ENCODE measurements around the gene OR1S1.

OR1S1 gene

DNA sequence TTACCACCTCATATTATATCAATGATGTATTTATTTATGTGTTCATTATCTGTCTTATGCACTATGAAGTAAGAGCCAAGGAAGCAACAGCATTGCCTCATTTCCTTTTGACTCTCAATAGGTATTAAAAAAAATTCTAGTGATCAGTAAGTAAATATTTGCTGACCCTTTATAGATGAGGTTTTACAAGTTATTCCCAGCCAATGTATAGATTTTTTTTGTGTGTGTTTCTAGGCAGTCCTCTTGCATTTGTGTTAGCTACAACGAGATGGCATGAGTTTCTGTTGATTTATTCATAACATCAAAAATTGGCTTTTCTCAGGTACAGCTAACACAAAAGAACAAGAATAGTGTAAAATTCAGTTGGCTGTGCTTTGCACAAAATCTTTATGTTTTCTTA is 13.2 kb upstream of the OR1S1 start:
- Histone ChIP-seq H3K4me3 (ENCODE audit: low read depth in 1 of 2, low read length in 2 of 2) (no peak overlapping the region), H3K27ac (ENCODE audit: low read length) (no peak overlapping the region), H3K4me1 (ENCODE audit: control insufficient read depth in 1 of 2, insufficient read depth in 2 of 2, low read length in 2 of 2) (no peaks in the 10 kb centered on the region), H3K27me3 (ENCODE audit: low read depth, low read length) (no peaks in the 10 kb centered on the region), H3K36me3 (ENCODE audit: control insufficient read depth in 1 of 2, insufficient read depth in 2 of 2, low read length in 2 of 2) (no peaks in the 10 kb centered on the region), H3K9me3 (ENCODE audit: control insufficient read depth in 1 of 2, low read length in 2 of 2) (peaks cover 0 to 2% of the 10 kb centered on the region in 2 donors)

DNA sequence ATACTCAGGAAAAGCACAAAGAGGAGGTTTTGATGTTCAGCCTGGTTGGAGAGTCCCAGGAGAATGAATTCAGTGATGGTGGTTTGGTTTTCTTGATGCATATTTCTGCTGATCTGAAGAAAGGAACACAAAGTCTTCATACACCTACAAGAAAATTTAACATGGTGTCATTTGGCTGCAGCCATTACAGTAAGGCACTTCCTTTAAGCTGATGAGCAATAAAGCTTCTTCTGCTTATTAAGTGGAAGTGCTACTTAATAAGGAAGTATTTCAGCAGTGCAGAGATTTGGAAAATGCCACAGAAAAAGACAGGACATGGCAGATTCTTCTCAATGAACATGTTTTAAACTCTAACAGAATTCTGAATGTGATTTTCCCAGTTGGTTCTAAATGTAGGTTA is 8.5 kb upstream of the OR1S1 start, which contains the start of gene OR1S2:
TSS of gene OR1S2 (minus strand) at position 101 of the 400 bp plus-strand sequence. CDS start at position 101, 0 bp downstream.
- Histone ChIP-seq H3K4me1 (ENCODE audit: control insufficient read depth in 1 of 2, insufficient read depth in 2 of 2, low read length in 2 of 2) (no peaks in the 10 kb centered on the region), H3K36me3 (ENCODE audit: control insufficient read depth in 1 of 2, insufficient read depth in 2 of 2, low read length in 2 of 2) (no peaks in the 10 kb centered on the region), H3K27ac (ENCODE audit: low read length) (no peak within 1 kb of the TSS), H3K27me3 (ENCODE audit: low read depth, low read length) (no peaks in the 10 kb centered on the region), H3K4me3 (ENCODE audit: low read depth in 1 of 2, low read length in 2 of 2) (no peak within 1 kb of the TSS), H3K9me3 (ENCODE audit: control insufficient read depth in 1 of 2, low read length in 2 of 2) (no peaks in the 10 kb centered on the region)

DNA sequence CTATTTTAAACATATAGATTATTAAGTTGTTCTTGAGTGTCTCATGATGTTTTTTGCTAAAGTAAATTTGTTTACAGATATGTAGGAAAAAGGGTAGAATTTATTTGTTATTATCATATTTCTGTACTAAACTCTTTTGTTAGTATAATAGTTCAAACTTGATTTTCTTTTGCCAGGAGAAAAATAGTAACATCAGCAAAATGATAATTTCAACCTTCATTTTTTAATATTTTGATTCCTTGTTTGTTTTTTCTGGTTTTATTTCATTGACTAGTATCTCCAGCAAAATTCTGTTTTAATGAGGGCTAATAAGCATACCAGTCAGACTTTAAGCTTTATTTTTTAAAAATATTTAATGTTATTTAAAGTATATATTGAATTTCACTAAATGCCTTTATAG is 4.0 kb downstream of the OR1S1 start:
- Histone ChIP-seq H3K4me1 (ENCODE audit: control insufficient read depth in 1 of 2, insufficient read depth in 2 of 2, low read length in 2 of 2) (no peaks in the 10 kb centered on the region), H3K4me3 (ENCODE audit: low read depth in 1 of 2, low read length in 2 of 2) (no peak overlapping the region), H3K9me3 (ENCODE audit: control insufficient read depth in 1 of 2, low read length in 2 of 2) (peaks cover 0 to 3% of the 10 kb centered on the region in 2 donors)

DNA sequence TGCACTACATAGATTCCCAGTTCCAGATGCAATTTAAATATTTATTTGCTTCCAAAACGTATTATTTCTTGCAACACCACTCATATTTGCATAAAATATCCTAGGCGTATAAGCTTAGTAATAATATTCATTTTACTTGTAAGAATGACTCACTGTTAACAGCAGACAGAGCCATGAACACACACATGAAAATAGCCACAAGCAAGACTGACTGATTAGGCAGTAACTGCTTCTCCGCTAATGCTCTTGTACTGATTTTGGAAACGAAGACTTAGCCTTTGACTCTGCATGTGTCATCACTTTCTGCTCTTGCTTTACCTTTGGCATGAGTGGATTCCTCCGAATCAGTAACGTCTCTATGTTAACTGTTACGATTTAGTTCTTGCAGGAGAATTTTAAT is 10.2 kb downstream of the OR1S1 start:
- H3K4me1 ChIP-seq (ENCODE audit: control insufficient read depth in 1 of 2, insufficient read depth in 2 of 2, low read length in 2 of 2), result no peaks in the 10 kb centered on the region
- H3K27me3 ChIP-seq (ENCODE audit: low read depth, low read length), result no peaks in the 10 kb centered on the region
- peaks cover 0 to 3% of the 10 kb centered on the region in 2 donors for H3K9me3 ChIP-seq (ENCODE audit: control insufficient read depth in 1 of 2, low read length in 2 of 2)
- no peaks in the 10 kb centered on the region for H3K36me3 ChIP-seq (ENCODE audit: control insufficient read depth in 1 of 2, insufficient read depth in 2 of 2, low read length in 2 of 2)
- no peak overlapping the region for H3K27ac ChIP-seq (ENCODE audit: low read length)
- H3K4me3 ChIP-seq (ENCODE audit: low read depth in 1 of 2, low read length in 2 of 2), result no peak overlapping the region

More for the DNA sequence above, 4.0 kb downstream of the OR1S1 start:
- H3K36me3 ChIP-seq (ENCODE audit: control insufficient read depth in 1 of 2, insufficient read depth in 2 of 2, low read length in 2 of 2), result no peaks in the 10 kb centered on the region
- no peaks in the 10 kb centered on the region for H3K27me3 ChIP-seq (ENCODE audit: low read depth, low read length)
- H3K27ac ChIP-seq (ENCODE audit: low read length), result no peak overlapping the region

DNA sequence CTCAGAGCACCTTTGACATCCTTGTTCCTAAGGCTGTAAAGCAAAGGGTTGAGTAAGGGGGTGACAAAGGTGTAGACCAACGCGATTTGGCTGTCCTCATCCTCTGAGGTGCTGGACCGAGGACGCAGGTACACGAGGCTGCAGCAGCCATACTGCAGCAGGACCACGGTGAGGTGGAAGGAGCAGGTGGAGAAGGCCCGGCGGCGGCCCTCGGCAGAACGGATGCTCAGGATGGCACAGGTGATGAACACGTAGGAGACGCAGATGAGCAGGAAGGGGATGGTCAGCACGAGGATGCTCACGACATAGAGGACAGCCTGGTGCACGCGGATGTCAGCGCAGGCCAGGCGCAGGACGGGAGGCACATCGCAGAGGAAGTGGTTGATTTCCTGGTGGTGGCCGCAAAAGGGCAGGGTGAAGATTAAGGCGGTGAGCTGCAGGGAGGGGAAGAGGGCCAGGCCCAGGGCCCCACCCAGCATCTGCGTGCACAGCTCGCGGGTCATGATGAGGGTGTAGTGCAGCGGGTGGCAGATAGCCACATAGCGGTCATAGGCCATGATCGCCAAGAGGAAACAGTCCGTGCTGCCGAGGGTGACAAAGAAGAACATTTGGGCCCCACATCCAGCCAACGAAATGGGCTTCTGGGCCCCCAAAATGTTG is 15.6 kb downstream of the OR1S1 start:
- H3K4me3 ChIP-seq (ENCODE audit: low read depth in 1 of 2, low read length in 2 of 2), result no peak overlapping the region

DNA sequence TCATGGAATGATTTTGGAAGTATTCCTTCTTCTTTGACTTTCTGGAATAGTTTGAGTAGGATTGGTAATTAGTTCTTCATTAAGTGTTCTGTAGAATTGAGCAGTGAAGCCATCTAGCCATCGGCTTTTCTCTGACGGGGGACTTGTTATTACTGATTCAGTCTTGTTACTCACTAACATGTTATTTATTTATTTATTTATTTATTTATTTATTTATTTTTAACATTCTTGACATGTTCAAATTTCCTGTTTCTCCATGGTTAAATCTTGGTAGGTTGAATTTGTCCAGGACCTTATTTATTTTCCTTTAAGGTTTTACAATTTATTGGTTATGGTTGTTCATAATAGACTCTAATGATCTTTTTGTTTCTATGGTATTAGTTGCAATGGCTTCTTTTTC is 31.4 kb downstream of the OR1S1 start:
- Histone ChIP-seq H3K4me3 (ENCODE audit: low read depth in 1 of 2, low read length in 2 of 2) (no peak overlapping the region), H3K27ac (ENCODE audit: low read length) (no peak overlapping the region), H3K27me3 (ENCODE audit: low read depth, low read length) (no peaks in the 10 kb centered on the region), H3K36me3 (ENCODE audit: control insufficient read depth in 1 of 2, insufficient read depth in 2 of 2, low read length in 2 of 2) (no peaks in the 10 kb centered on the region), H3K9me3 (ENCODE audit: control insufficient read depth in 1 of 2, low read length in 2 of 2) (peaks cover 0 to 13% of the 10 kb centered on the region in 2 donors), H3K4me1 (ENCODE audit: control insufficient read depth in 1 of 2, insufficient read depth in 2 of 2, low read length in 2 of 2) (no peaks in the 10 kb centered on the region)

More for the DNA sequence above, 15.6 kb downstream of the OR1S1 start:
- no peaks in the 10 kb centered on the region for H3K4me1 ChIP-seq (ENCODE audit: control insufficient read depth in 1 of 2, insufficient read depth in 2 of 2, low read length in 2 of 2)
- H3K27me3 ChIP-seq (ENCODE audit: low read depth, low read length), result no peaks in the 10 kb centered on the region
- H3K27ac ChIP-seq (ENCODE audit: low read length), result no peak overlapping the region
- H3K36me3 ChIP-seq (ENCODE audit: control insufficient read depth in 1 of 2, insufficient read depth in 2 of 2, low read length in 2 of 2), result no peaks in the 10 kb centered on the region
- H3K9me3 ChIP-seq (ENCODE audit: control insufficient read depth in 1 of 2, low read length in 2 of 2), result no peaks in the 10 kb centered on the region

DNA sequence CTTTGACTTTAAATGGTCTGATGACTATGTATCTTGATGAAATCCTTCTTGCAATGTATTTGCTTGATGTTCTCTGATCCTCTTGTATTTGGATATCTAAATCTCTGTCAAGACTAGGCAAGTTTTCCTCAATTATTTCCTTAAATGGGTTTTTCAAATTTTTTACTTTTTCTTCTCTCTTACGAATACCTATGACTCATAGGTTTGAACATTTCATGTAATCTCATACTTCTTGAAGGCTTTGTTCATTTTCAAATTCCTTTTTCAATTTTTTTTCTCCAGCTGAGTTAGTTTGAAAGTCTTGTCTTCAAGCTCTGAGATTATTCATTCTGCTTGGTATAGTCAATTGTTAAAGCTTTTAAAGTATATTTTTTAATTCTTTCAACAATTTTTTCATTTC is 42.4 kb downstream of the OR1S1 start:
- Histone ChIP-seq H3K36me3 (ENCODE audit: control insufficient read depth in 1 of 2, insufficient read depth in 2 of 2, low read length in 2 of 2) (no peaks in the 10 kb centered on the region), H3K27ac (ENCODE audit: low read length) (no peak overlapping the region), H3K27me3 (ENCODE audit: low read depth, low read length) (no peaks in the 10 kb centered on the region)

DNA sequence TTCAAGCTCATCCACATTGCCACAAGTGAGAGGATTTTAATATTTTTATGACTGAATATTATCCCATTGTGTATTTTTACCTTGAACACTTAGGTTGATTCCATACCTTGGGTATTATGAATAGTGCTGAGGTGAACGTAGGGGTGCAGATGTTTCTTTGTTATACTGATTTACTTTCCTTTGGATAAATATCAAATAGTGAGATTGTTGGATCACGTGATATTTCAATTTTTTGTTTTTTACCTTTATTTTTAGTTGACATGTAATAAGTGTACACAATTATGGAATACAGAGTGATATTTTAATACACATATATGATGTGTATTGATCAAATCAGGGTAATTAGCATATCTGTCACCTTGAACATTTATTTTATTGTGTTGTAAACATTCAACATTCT is 47.5 kb downstream of the OR1S1 start:
- Histone ChIP-seq H3K4me1 (ENCODE audit: control insufficient read depth in 1 of 2, insufficient read depth in 2 of 2, low read length in 2 of 2) (no peaks in the 10 kb centered on the region), H3K27ac (ENCODE audit: low read length) (no peak overlapping the region), H3K9me3 (ENCODE audit: control insufficient read depth in 1 of 2, low read length in 2 of 2) (peaks cover 0 to 7% of the 10 kb centered on the region in 2 donors), H3K27me3 (ENCODE audit: low read depth, low read length) (no peaks in the 10 kb centered on the region), H3K36me3 (ENCODE audit: control insufficient read depth in 1 of 2, insufficient read depth in 2 of 2, low read length in 2 of 2) (no peaks in the 10 kb centered on the region), H3K4me3 (ENCODE audit: low read depth in 1 of 2, low read length in 2 of 2) (no peak overlapping the region)

More for the DNA sequence above, 42.4 kb downstream of the OR1S1 start:
- peaks cover 5 to 21% of the 10 kb centered on the region in 2 donors for H3K9me3 ChIP-seq (ENCODE audit: control insufficient read depth in 1 of 2, low read length in 2 of 2)
- no peak overlapping the region for H3K4me3 ChIP-seq (ENCODE audit: low read depth in 1 of 2, low read length in 2 of 2)
- H3K4me1 ChIP-seq (ENCODE audit: control insufficient read depth in 1 of 2, insufficient read depth in 2 of 2, low read length in 2 of 2), result no peaks in the 10 kb centered on the region
